ENCODE results near the gene LTB. TPM values are rescaled to one million over a fixed set of nuclear protein-coding genes. Genes with fewer than 3 reads are reported as not detected.

Gene LTB
- total and polyA plus RNA-seq, 2 of the 13 experiments (the other 11 are each of a cell fraction or from before 2014, with no cell fraction given) = 0.09 to 0.22 TPM

GRCh38 chr6:31541658-31542521 lies 40.3 kb downstream of the LTB start, which contains the start of gene DDX39B (continued):
- TF ChIP-seq ATF1 (CRISPR knock-in tag; IDR thresholded peaks at IDR 0.05) (peak; percentile 74), ZNF687 (CRISPR knock-in tag; IDR thresholded peaks at IDR 0.05) (peak; percentile 93), TCF7L2 (IDR thresholded peaks at IDR 0.05; ENCODE audit: low read depth, low read length) (no peak), HNRNPUL1 (IDR thresholded peaks at IDR 0.05; ENCODE audit: low read depth, low read length) (no peak), RNF219 (CRISPR knock-in tag; IDR thresholded peaks at IDR 0.05) (0 out of 2 replicates have a peak, but pooled peaks have one; percentile 82), ZBTB7B (CRISPR knock-in tag; IDR thresholded peaks at IDR 0.05) (no peak; the same call in 1 of the 2 replicates), HNRNPL (IDR thresholded peaks at IDR 0.05; ENCODE audit: low read depth, low read length) (0 out of 2 replicates have a peak, but pooled peaks have one; percentile 71), JUNB (CRISPR knock-in tag; IDR thresholded peaks at IDR 0.05; ENCODE audit: borderline replicate concordance) (no peak), ZNF503 (CRISPR knock-in tag; IDR thresholded peaks at IDR 0.05) (peak; percentile 86), NR2F1 (CRISPR knock-in tag; IDR thresholded peaks at IDR 0.05) (no peak; a peak in 1 of 4 replicates), ZNF83 (CRISPR knock-in tag; IDR thresholded peaks at IDR 0.05; ENCODE audit: borderline replicate concordance) (peak; percentile 36), RORA (CRISPR knock-in tag; IDR thresholded peaks at IDR 0.05) (no peak), ZNF350 (CRISPR knock-in tag; IDR thresholded peaks at IDR 0.05; ENCODE audit: borderline replicate concordance, low read depth) (peak; percentile 97), CCDC6 (CRISPR knock-in tag; IDR thresholded peaks at IDR 0.05) (peak; percentile 98), MED13 (CRISPR knock-in tag; IDR thresholded peaks at IDR 0.05) (peak; percentile 87), ZNF275 (CRISPR knock-in tag; IDR thresholded peaks at IDR 0.05; ENCODE audit: borderline replicate concordance) (peak; percentile 72; the same call in 1 of the 2 replicates), ZNF567 (CRISPR knock-in tag; IDR thresholded peaks at IDR 0.05; ENCODE audit: borderline replicate concordance) (peak; percentile 42), ERF (CRISPR knock-in tag; IDR thresholded peaks at IDR 0.05) (peak; percentile 95)
